ENCODE results near the gene ARHGEF17.
A peak's percentile ranks its signal among the peaks of the same experiment; 100 is the strongest.

Gene ARHGEF17

DNA sequence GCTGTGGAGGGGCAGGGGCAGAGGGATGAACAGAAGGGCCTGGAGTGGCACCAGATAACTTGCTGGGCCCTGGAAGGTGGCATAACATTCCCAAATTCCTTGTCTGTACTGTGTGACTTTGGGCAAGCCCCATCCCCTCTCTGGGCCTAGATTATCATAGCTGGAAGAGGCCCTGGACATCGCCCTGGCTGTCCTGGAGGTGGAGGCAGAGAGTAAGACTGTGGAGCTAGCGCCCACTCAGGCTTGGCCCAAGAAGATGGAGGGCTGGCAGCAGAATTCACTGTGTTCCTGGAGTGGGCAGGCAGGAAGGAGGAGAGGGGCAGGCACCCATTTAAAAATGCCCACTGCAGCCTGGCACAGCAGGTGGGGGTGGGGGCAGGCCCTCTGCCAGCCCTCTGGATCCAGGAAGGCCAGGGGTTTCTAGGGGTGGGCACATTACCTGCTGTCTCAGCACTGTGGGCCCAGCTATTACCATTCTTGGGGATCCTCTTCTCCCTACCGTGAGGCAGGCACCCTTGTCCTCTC, 22.6 kb downstream of the ARHGEF17 start:
- DNase-seq = no peak

DNA sequence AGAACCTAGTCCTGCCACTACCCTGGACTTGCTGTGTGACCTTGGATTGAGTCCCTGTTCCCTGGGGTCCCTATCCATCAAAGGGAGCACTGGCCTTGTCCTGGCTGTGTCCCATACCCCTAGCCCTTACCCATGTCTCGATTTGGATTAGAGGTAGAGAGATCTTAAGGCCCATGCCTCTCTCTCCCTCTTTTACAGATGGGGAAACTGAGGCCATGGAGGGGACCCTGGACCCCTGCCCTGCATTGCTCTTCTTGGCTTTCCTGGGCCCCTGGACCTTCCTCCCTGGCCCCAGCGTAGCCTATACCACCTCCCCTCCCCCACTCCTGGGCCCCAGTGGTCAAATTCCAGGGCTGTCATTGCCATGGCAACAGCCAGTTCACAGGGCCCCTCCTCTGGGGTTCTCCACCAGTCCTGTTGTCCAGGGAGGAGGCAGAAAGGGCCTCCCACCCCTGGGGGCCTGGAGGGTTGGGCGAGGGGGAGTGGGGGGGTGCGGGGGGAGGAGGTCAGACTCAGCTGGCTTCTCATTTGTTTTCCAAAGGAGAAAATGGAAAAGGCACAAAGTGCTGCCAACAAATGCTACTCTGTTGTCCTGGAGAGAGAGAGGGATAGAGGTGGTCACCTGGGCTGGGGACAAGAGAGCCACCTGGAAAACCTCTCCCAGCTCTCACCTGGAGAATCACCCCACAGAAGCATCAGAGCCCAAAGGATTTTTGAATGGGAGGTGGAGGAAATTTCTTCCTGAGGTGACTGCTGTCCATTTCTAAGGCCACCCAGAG, 23.3 kb downstream of the ARHGEF17 start:
- DNase-seq = no peak

DNA sequence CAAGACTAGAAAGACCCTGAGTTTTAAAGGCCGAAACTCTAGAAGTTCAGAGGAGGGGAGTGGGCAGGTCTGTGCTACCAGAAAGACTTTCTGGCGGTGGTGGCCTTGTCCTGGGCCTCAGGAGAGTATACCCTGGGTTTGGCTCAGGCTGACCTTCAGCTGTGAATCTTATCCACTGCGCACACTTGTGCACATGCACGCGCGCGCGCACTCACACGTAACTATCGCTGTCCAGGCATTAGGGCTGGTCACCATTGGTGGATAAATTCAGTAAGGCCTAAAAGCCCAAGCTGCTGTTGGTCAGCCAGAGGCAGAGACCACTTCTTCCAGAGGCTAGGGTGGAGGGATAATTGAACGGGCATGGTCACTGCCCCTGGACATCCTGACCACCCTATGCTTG, 25.1 kb downstream of the ARHGEF17 start:
- no peak for DNase-seq

DNA sequence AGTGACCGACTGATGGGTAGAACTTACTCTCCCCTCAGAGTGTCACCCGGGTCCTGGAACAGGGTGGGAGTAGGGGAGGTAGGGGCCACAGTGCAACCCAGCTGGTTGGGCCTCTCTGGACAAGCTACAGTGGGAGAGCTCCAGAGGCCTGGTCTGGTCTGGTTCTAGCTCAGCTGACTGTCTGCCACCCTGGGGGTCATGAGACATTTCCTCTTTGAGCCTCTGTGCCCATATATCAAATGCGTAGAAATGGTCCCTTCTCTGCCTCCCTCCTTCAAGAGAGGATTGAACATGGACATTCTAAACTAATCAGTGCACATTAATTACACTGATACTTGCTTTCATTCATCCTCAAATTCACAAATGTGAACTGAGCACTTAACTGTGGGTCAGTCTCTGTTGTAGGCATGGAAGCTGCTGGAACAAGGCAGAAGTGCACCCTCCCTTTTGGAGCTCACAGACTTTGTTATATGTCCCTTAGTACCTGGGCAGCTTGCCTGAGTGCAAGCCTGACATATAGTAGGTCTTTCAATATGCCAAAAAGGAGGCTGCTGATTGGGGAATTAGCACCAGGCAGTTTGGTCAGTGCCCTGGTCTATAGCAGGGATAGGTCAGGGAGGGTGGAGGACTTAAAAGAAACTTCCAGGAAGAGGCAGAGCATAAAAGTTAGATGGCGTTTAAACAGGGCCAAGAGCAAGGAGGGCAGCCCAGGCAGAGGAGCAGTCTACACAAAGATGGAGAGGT, 25.7 kb downstream of the ARHGEF17 start:
- no peak for DNase-seq

DNA sequence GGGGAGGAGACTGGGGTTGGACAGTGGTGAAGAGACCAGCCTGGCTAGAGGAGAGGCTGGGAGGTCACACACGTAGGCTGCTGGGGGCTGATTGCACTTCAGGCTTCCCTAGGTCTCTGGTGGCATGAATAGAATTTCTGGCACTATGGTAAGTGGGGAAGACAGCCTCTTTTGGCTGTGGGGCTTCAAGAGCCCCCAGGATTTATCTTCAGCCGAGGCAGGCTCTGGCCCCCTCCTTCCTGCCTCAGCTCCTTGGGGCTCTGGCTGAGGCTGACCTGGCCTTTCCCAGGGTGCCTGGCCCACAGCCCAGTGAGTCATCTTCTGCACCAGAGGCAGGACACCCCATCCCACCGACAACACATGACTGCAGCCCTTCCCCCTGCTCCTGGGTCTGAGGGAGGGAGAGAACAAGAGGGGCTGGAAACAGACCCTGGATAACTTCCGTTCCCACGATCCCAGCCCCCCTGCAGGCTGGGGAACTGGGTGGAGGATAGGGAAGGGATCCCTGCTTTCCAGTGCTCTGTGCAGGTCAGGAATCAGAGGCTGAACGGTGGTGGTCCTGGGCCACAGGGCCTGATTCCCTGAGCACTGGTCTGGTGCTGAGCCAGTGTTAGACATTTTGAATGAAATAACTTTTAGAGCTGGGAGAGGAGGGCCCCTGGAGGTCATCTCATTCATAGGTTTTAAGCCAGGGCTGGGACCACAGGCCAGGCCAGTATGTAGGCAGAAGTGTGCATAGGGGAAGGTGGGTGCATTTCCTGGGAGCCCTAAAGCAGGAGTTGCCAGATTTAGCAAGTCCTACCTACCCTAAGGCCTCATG, 26.5 kb downstream of the ARHGEF17 start:
- peak in 4 of 58 donors; percentile 29 to 58 (median 40) for DNase-seq

DNA sequence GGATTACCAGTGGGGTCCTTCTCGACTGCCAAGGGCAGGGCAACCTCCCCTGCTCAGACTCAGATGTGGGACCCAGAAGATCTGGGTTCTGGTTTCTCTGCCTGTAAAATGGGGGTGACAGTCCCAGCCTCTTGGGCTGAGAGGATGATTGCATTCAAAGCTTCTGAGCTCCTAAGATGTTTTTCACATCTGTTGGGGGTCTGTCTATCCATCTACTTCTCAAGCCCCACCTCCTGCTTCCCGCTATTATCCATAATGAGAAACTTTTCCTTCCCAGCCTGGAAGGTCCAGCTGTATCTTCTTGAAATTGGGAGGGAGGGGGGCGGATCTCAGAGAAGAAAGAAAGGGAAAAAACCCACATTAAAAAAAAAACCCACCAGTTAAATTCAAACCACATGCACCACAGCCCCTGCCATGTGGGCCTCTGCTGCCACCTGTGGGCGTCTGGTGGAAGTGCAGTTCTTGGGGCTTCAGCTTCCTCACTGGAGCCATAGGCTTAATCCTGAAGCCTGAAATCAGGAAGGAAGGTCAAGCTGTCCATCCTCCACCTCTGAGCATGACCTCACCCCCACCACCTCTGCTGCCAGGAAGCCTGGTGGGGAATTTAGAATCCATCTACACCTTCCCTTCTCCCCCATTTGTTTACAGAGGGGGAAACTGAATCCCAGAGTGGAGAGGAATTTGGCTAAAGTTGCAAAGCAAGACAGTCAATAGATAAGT, 27.3 kb downstream of the ARHGEF17 start:
- DNase-seq = peak in 56 of 58 donors; percentile 20 to 91 (median 68)

DNA sequence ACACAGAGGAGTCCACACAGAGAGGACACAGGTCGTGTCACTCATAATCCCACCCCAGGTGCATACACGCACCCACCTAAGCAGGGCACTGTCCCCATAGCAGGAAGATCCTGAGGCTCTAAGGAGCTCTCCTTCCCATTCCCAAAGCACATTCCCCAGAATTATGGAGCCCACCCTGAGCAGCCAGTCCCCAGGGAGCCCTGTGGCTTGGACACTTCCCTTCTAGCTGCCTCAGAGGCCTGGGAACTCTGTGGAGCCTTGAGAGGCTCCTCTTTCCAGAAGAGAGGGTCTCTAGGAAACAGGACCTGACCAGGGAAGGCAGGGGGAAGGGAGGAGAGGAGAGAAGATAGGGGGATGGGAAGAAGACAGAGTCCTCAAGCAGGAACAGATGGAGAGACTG, 29.8 kb downstream of the ARHGEF17 start:
- no peak for DNase-seq

DNA sequence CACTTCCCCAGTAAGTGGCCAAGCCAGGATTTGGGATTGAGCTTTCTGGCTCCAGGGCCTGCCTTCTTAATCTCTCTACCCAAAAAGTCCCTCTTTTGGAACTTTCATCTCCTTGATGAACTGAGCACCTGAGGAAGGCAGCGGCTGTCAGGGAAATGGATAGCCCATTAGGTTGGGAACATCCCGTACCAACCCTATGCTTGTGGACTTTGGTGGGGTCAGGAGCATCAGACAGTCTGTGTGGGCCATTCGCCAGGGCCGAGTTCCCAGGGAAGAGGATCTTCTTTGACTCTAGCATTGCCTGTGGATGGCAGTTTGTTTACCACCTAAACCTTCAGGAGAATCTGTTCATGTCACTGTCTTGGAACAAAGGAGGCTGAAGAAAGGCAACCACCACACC, 30.2 kb downstream of the ARHGEF17 start:
- DNase-seq = no peak

DNA sequence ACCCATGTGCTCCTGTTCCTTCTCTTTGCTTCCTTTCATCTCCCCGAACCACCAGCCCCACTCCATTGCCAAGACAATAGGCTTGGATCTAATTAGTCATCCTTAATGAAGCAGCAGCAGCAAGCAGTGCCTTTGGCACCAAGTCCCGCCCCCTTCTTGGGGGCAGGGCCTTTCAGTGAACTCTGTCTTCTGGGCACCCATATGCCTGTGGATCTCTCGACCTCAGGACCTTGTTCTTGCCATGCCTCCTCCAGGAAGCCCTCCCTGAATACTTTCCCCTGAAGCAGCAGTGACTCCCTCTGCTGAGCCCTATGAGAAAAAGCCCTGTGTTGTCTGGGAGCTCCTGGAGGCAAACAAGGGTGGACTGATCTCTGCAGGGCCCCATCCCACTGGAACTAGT, 32.1 kb downstream of the ARHGEF17 start:
- no peak for DNase-seq

DNA sequence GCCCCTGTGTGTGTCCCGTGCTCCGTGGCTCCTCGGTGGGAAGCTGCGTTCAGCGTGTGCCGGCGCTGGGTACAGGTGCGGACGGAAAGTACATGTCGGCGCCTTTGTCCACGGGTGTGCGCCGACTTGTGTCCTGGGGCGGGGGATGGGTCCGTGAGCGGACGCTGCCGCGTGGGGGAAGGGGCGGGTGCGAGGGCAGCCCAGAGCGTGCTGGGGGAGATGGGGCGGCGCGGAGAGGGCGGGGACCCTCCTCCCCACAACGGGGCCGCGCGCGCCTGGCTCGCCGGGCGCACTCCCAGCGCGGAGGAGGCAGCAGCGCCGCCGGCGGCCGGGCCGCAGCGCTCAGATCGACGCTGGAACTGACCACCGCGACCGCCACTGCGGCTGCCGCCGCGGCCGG, 34.6 kb downstream of the ARHGEF17 start:
- DNase-seq = peak in 19 of 58 donors; percentile 14 to 63 (median 39)

DNA sequence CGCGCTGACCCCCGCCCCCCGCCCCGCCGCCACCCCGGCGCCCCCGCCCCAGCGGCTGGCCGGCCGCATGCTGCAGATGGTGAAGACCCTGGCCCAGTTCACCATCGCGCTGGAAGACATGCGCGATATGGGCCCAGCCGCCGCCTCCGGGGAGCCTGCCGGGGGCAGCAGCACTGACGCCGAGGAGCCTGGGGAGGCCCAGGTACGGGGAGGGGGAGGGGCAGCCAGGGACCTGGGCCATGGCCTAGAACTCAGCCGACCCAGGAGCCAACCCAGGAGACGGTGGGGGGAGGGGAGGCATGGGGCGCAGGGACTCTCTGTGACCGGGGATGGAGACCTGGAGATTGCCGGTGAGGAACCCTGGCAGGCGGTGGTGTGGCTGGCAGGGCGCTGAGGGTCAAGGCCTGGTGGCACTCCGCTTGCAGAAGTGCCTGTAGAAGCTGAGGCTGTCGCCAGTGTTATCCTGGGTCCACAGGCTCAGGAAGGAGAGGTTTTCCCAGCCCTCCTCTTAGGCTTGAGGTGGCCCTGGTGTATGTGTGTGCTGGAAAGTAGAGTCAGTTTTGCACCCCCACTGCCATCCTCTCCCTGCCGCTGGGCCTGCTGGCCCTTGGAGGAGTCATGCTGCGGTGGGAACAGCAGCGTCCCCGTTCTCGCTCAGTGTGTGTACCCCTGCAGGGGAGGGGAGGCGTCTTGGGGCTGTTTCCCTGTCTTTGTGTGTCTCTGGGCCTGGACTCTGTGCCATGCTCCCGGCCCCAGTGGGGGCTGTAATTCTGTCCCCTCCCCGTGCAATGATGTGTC, 35.2 kb downstream of the ARHGEF17 start:
- peak in 5 of 58 donors; percentile 10 to 65 (median 61) for DNase-seq

DNA sequence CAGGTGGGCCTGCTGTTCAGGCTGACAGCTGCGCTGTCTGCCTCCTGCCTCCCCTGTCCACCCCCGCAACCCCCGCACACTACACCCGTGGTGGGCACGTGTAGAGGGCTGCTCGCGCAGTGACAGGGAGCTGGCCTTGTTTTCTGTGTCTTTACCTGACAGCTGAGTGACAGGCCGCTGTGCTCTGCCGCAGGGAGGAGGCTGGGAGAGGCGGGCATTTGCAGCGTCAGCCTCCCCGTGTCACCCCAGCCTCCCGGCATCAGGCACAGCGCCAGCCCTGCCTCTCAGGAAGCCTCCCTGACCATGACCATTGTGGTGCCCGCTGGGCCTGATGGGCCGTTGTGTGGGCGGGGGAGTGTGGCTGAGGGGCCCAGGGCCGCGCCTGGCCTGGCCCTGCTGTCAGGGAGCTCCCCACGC, 36.1 kb downstream of the ARHGEF17 start:
- peak in 39 of 58 donors; percentile 11 to 77 (median 50) for DNase-seq

DNA sequence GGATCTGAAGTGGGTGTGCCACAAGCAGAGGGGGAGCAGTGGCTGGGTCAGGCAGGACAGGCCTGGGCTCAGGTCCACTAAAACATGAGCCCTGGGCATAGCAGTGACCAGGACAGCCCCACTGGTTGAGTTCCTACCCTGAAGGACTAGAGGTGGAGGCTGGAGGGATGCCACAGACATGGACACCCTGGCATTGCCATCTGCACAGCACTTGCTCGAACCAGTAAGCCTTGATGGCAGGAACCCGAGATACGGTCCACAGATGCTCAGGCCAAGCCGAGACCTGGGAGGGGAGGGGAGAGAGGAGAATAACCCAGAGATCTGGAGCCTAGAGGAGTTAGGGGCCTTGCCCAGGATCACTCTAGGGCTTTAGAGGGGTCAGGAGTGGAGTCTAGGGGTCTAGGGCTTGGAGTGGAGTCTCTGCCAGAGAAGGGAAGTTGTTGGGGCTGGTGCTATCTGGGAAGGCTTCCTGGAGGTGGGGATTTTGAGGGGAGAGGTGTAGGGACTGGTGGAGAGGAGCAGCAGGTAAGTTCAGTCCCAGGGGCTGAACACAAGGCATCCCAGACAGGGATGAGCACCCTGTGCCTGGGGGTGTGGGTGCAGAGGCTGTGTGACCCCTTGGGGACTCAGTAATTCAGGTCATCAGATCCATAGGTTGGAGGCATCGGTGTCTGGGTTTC, 37.5 kb downstream of the ARHGEF17 start:
- no peak for DNase-seq

DNA sequence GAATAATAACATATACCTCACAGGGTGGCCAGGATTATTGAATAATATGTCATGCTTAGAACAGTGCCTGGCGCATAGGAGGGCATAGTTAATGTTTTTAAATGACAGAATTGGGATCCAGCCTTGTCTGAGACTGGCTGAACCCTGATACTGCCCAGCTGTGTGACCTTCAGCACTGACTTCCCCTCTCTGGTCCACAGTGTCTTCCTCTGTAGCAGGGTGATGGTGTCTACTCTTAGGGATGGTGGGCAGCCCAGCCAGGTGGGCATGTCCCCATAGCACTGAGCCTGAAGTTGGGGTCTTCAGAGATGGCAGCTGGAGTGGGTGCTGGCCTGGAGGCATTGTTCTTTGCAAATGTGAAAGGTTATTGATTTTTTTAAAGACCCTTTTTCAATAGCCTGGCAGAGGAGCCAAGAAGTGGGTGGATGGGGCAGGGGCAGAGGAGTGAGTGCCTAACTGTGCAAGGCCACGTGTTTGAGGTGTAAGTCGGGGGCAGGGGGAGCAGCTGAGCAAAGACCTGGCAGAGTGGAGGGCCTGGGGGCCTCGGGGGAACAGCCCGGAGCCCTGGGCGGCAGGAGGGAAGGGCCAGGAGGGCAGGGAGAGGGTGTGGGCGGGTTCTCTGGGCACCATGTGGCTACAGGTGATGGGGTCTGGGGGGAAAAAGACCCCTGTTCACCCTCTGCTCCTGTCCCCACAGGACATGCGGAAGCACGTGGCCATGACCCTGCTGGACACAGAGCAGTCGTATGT, 38.3 kb downstream of the ARHGEF17 start:
- DNase-seq = no peak

DNA sequence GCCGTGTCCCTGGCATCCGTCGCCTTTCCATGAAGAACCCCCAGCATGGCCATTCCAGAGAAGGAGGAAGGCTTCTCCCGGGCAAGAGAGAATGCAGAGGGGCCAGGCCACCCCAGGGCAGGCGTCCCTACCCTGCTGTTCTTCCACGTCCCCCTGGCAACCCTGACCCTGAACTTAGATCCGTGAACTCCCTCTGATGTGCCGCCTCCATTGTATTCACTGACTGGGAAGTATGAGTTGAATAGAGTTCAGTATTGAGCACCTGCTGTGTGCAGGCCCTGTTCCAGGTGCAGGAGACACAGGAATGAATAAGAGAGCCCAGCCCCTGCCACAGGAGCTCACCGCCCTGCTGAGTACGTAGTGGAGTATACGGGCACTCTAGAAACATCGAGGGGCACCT, 39.0 kb downstream of the ARHGEF17 start:
- DNase-seq = peak in 1 of 58 donors; percentile 41

DNA sequence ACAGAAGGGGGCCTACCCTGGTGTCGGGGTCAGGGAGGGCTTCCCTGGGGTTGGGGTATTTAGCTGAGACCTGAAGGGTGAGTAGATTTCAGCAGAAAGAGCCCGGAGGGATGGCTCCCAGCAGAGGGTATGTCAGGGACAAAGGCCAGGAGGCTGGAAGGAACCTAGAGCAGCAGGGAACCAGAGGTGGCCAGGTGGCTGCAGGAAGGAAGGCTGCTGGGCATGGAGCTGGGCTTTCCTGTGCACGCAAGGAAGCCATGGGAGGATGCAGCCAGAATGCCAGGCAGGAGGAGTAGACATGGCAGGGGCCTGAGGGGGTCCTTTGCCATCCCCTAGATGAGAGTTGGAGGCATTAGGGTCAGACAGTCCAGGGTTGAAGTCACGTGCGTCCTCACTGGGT, 40.8 kb downstream of the ARHGEF17 start:
- DNase-seq = no peak

DNA sequence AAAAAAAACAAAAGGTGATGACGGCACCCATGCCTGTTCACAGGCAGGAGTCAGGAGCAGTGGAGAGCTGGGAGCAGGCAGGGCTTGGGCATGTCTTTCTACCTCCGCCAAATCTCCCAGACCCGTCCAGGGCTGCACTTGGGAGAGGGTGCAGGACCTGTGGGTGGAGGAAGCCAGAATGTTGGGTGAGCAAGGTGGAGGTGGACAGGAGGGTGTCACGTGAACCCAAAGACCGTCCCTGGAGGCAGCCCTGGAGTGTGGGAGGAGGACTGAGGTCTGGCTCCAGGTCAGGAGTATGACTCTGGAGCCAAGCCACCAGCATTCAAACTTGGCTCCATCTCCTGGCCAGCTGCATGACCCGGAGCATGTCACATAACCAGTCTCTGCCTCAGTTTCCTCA, 41.6 kb downstream of the ARHGEF17 start:
- no peak for DNase-seq

DNA sequence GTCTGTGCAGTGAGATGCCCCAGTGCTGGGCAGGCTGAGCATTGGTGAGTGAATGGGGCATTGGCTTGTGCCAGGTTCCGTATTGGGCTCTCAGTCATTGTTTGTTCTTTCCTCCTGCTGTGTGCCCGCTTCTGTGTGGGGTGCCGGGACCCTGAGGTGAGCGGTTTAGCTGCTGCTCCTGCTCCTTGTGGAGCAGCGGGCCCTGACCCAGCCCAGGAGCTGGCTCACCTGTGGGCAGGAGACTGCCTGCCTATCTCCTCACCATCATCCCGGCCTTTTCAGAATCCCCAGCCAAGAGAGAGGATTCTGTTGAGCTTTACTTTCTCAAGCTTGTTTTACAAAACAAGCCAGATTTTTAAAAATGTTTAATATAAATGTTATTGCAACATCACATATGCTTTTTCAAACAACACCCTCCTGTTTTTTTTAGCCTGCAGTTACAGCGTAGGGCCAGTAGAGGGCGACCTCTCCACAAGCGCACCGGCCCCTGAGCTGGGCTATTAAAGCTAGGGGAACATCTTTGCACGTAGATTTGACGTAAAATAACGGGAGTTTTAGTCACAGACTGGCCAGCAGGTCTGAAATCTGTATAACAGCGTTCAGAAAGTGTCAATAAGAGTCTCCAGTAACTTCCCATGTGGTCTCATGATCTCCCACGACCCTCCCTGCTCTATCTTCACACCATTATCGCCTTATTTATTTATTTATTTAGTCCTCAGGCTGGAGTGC, 43.0 kb downstream of the ARHGEF17 start:
- peak in 35 of 58 donors; percentile 8 to 66 (median 26) for DNase-seq
